Transverse colon (tissue), 4 donors: ENCODE data around the gene SMYD1.

Experiments used
- POLR2AphosphoS5 ChIP-seq, 3 donors: sonication (generic); formaldehyde crosslinking; IDR thresholded peaks; one replicate each; pipeline ENCODE4 v1.6.1; 2016; ENCODE audit warnings: antibody characterized with exemption in 3 of 3
- TF ChIP-seq, protein P1 (sequence below), 5 experiments: fragments of 200-600 bp in 3 of 5; fragments of 450-650 bp in 2 of 5; sonication (generic) in 3 of 5; IDR thresholded peaks; 1 replicate in 2 of 5; 2 replicates in 3 of 5; pipeline ENCODE4 v1.5.1; 2016 to 2017; ENCODE audit warnings: antibody characterized with exemption in 5 of 5, inconsistent platforms in 3 of 5, mild to moderate bottlenecking in 2 of 5, moderate library complexity in 1 of 5

DNA sequence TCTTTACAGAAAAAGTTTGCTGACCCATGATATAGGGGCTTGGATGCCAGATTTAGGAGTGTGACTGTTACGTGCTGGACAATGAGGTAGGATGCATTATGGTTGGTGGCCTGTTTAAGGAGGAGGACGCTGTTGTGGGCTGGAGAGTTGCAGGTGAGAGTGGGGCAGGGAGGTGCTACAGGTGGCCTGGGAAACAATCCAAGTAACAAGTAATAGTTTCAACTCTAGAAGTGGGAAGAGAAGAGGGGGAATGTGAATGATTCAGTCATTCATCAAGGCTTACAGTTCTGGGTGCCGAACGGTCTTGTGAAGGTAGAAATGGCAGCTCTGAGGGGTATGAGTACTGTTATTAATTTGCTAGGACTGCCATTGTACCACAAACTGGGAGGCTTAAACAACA, 54.1 kb downstream of the SMYD1 start:
- no peak for TF ChIP-seq POLR2AphosphoS5 (IDR thresholded peaks at IDR 0.05)
- TF ChIP-seq, protein P1, sequence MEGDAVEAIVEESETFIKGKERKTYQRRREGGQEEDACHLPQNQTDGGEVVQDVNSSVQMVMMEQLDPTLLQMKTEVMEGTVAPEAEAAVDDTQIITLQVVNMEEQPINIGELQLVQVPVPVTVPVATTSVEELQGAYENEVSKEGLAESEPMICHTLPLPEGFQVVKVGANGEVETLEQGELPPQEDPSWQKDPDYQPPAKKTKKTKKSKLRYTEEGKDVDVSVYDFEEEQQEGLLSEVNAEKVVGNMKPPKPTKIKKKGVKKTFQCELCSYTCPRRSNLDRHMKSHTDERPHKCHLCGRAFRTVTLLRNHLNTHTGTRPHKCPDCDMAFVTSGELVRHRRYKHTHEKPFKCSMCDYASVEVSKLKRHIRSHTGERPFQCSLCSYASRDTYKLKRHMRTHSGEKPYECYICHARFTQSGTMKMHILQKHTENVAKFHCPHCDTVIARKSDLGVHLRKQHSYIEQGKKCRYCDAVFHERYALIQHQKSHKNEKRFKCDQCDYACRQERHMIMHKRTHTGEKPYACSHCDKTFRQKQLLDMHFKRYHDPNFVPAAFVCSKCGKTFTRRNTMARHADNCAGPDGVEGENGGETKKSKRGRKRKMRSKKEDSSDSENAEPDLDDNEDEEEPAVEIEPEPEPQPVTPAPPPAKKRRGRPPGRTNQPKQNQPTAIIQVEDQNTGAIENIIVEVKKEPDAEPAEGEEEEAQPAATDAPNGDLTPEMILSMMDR (IDR thresholded peaks at IDR 0.05), result no peak
